Measurements from ENCODE around the gene HIP1. TPM values are rescaled to one million over a fixed set of nuclear protein-coding genes. Genes with fewer than 3 reads are reported as not detected.
A peak's percentile ranks its signal among the peaks of the same experiment; 100 is the strongest.
"Not testable (repeated sequence)": the region's sequence is repeated elsewhere in the genome, so short reads cannot be mapped to it uniquely, and the experiment has no call there.

Gene HIP1
- total RNA-seq, 2 donors from 2014 or later, result 42.9 to 48.2 TPM

- Histone ChIP-seq H3K27ac (peak overlapping the region in 1 of 2 donors; percentile 63), H3K36me3 (no peaks in the 10 kb centered on the region), H3K4me3 (peak overlapping the region; percentile 37), H3K4me1 (ENCODE audit: control insufficient read depth in 1 of 2, low read depth in 2 of 2) (peaks cover 11 to 33% of the 10 kb centered on the region in 2 donors), H3K9me3 (no peaks in the 10 kb centered on the region), H3K27me3 (replicated peaks; ENCODE audit: insufficient read depth) (no peaks in the 10 kb centered on the region)
- TF ChIP-seq CTCF (IDR thresholded peaks at IDR 0.05), result no peak
- DNase-seq (ENCODE audit: low spot score) (no peak), ATAC-seq (ENCODE audit: insufficient number of reproducible peaks, low FRiP score, low read depth) (no peak)
Observed at GRCh38 chr7:75727881-75728593, 10.7 kb downstream of the HIP1 start.

- not testable (repeated sequence) for H3K27me3 ChIP-seq (replicated peaks; ENCODE audit: insufficient read depth); DNase-seq (ENCODE audit: low spot score); H3K9me3 ChIP-seq; H3K36me3 ChIP-seq; H3K4me3 ChIP-seq; ATAC-seq (ENCODE audit: insufficient number of reproducible peaks, low FRiP score, low read depth)
- Histone ChIP-seq H3K4me1 (ENCODE audit: control insufficient read depth in 1 of 2, low read depth in 2 of 2) (peaks cover 16 to 33% of the 10 kb centered on the region in 2 donors), H3K27ac (peak overlapping the region in 1 of 2 donors; percentile 63)
Observed at GRCh38 chr7:75727351-75727750, 11.4 kb downstream of the HIP1 start.

GRCh38 chr7:75725306-75725705 lies 13.4 kb downstream of the HIP1 start:
- no peaks in the 10 kb centered on the region for H3K36me3 ChIP-seq
- ATAC-seq (ENCODE audit: insufficient number of reproducible peaks, low FRiP score, low read depth), result no peak
- no peak overlapping the region for H3K27ac ChIP-seq
- H3K27me3 ChIP-seq (replicated peaks; ENCODE audit: insufficient read depth), result no peaks in the 10 kb centered on the region
- H3K4me1 ChIP-seq (ENCODE audit: control insufficient read depth in 1 of 2, low read depth in 2 of 2), result peaks cover 22 to 45% of the 10 kb centered on the region in 2 donors
- no peak for DNase-seq (ENCODE audit: low spot score)
- H3K4me3 ChIP-seq, result no peak overlapping the region
- TF ChIP-seq CTCF (IDR thresholded peaks at IDR 0.05), result no peak
- H3K9me3 ChIP-seq, result no peaks in the 10 kb centered on the region

GRCh38 chr7:75723444-75723843 lies 15.3 kb downstream of the HIP1 start:
- Histone ChIP-seq H3K27ac (no peak overlapping the region), H3K9me3 (no peaks in the 10 kb centered on the region), H3K27me3 (replicated peaks; ENCODE audit: insufficient read depth) (no peaks in the 10 kb centered on the region), H3K36me3 (no peaks in the 10 kb centered on the region), H3K4me1 (ENCODE audit: control insufficient read depth in 1 of 2, low read depth in 2 of 2) (peaks cover 18 to 40% of the 10 kb centered on the region in 2 donors), H3K4me3 (no peak overlapping the region)
- DNase-seq (ENCODE audit: low spot score) (no peak), ATAC-seq (ENCODE audit: insufficient number of reproducible peaks, low FRiP score, low read depth) (no peak)
- no peak for TF ChIP-seq CTCF (IDR thresholded peaks at IDR 0.05)

GRCh38 chr7:75722373-75722772 lies 16.4 kb downstream of the HIP1 start:
- Histone ChIP-seq H3K9me3 (no peaks in the 10 kb centered on the region), H3K27ac (no peak overlapping the region), H3K27me3 (replicated peaks; ENCODE audit: insufficient read depth) (no peaks in the 10 kb centered on the region), H3K36me3 (no peaks in the 10 kb centered on the region), H3K4me3 (no peak overlapping the region), H3K4me1 (ENCODE audit: control insufficient read depth in 1 of 2, low read depth in 2 of 2) (peaks cover 11 to 35% of the 10 kb centered on the region in 2 donors)
- ATAC-seq (ENCODE audit: insufficient number of reproducible peaks, low FRiP score, low read depth) (no peak), DNase-seq (ENCODE audit: low spot score) (no peak)
- no peak for TF ChIP-seq CTCF (IDR thresholded peaks at IDR 0.05)

- not testable (repeated sequence) for ATAC-seq (ENCODE audit: insufficient number of reproducible peaks, low FRiP score, low read depth); DNase-seq (ENCODE audit: low spot score); H3K27ac ChIP-seq; H3K27me3 ChIP-seq (replicated peaks; ENCODE audit: insufficient read depth); H3K4me3 ChIP-seq; H3K36me3 ChIP-seq; H3K9me3 ChIP-seq
- H3K4me1 ChIP-seq (ENCODE audit: control insufficient read depth in 1 of 2, low read depth in 2 of 2), result peaks cover 11 to 36% of the 10 kb centered on the region in 2 donors
Observed at GRCh38 chr7:75721922-75722321, 16.8 kb downstream of the HIP1 start.

Data from thoracic aorta (tissue), 2 donors.